Fibroblast of skin of back (primary cell): ENCODE results near the gene OBSCN.

Experiments used
- DNase-seq: peaks from one replicate; pipeline ENCODE4 v3.0.0-alpha.2; 2013

The OBSCN gene

GRCh38 chr1:228190778-228191177, 17.1 kb upstream of the OBSCN start:
- DNase-seq = no peak

- no peak for DNase-seq
Measured at GRCh38 chr1:228194436-228194835, 13.4 kb upstream of the OBSCN start.

DNA sequence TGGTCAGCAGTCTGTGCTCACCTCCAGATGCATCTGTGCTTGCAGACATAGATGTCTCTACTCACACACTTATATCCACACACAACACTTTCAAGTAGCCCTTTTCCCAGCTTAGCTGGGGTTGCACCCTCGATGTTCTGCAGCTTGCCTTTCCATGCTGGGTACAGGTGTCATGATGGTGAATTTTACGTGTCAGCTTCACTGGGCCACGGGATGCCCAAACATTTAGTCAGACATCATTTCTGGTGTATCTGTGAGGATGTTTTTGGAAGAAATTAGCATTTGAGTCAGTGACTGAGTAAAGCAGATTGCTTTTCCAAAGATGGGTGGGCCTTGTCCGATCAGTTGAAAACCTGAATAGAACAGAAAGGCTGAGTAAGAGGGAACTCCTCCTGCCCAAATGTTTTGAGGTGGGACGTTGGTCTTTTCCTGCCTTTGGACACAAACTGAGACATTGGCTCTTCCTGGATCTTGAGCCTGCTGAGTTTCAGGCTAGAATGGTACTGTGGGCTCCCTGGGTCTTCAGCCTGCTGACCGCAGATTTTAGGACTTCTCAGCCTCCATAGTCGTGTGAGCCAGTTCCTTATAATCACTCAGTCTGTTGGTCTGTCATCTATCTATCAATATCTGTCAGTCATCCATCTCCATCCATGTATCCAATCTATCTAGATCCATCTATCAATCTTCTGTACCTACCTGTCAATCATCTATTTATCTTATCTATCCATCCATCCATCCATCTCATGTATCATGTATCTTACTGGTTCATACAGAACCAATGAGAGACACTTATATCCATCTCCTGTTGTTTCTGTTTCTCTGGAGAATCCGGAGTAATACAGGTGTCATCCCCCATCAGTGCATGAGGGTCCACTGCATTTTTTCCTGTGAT, 12.7 kb upstream of the OBSCN start:
- no peak for DNase-seq

- no peak for DNase-seq
Measured at GRCh38 chr1:228197555-228198147, 10.2 kb upstream of the OBSCN start.

- DNase-seq = peak; percentile 28
Measured at GRCh38 chr1:228198977-228199590, 8.8 kb upstream of the OBSCN start.

DNA sequence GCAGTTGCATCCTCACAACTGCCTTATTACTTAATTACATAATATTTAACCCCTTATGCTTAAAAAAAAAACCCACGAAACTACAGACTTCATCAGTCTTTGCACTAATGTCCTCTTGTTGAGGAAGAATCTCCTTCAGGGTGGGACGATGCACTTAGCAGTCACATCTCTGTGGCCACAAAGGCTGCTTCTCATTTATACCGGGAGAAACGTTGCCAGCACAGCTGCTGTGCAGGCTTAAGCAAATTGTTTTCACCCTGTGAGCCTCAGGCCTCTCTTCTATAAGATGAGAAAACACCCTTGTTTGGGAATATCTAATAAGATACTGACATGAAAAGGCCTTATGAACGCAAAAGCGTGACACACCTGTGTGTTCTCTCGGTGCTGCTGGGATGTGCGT, 2.9 kb upstream of the OBSCN start:
- no peak for DNase-seq

- DNase-seq = no peak
Measured at GRCh38 chr1:228205526-228206436, 2.1 kb upstream of the OBSCN start.

GRCh38 chr1:228206582-228207351, 1.1 kb upstream of the OBSCN start:
- DNase-seq = no peak

DNA sequence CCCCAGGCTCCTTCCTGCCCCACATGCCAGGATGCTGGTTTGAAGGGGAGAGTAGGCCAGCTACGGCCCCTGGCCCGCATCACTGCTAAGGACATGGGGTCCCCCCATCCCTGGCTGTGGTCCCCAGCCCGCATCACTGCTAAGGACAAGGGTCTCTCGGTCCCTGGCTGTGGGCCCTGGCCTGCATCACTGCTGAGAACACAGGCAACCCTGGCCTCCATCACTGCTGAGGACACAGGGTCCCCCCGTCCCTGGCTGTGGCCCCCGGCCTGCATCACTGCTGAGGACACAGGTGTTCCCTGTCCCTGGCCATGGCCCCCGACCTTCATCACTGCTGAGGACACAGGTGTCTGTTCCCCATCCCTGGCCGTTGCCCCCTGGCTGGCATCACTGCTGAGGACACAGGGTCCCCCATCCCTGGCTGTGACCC, 448 bp upstream of the OBSCN start:
- no peak for DNase-seq

DNA sequence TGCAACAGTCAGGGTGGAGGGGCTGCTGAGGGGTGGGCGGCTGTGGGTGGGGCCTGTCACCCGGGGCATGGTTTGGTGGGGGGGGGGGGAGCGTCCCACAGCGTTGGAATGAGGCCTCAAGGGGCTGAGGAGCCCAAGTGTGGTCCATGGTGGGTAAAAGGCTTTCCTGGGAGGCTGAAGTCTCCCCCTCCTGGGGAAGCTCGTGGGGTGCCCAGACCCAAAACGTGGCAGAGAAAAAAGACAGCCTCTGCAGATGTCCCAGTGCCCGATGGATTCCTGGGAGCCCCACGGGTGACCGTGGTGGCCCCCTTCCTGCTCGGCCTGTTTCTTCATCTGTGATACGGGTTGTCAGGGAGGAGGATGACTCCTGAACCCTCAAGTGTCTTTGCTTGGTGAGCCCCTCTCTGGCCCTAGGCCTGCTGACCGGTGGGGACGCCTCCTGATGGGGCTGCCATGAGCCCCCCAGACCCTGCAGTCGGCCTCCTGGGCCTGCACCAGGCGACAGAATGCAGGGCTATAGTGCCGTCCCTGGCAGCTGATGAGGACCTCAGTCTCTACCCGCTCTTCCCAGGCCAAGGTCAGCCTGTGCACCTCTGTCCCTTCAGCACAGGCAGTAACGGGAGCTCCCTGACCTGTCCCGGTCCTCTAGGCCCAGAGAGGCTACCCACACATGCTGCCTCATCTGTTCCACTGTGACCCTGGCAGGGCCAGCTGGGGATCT, 1.1 kb downstream of the OBSCN start:
- DNase-seq = no peak

- DNase-seq = no peak
Measured at GRCh38 chr1:228209657-228210056, 1.8 kb downstream of the OBSCN start.

- no peak for DNase-seq
Measured at GRCh38 chr1:228210076-228210651, 2.3 kb downstream of the OBSCN start.

GRCh38 chr1:228210712-228211530, 3.1 kb downstream of the OBSCN start:
- DNase-seq = no peak

DNA sequence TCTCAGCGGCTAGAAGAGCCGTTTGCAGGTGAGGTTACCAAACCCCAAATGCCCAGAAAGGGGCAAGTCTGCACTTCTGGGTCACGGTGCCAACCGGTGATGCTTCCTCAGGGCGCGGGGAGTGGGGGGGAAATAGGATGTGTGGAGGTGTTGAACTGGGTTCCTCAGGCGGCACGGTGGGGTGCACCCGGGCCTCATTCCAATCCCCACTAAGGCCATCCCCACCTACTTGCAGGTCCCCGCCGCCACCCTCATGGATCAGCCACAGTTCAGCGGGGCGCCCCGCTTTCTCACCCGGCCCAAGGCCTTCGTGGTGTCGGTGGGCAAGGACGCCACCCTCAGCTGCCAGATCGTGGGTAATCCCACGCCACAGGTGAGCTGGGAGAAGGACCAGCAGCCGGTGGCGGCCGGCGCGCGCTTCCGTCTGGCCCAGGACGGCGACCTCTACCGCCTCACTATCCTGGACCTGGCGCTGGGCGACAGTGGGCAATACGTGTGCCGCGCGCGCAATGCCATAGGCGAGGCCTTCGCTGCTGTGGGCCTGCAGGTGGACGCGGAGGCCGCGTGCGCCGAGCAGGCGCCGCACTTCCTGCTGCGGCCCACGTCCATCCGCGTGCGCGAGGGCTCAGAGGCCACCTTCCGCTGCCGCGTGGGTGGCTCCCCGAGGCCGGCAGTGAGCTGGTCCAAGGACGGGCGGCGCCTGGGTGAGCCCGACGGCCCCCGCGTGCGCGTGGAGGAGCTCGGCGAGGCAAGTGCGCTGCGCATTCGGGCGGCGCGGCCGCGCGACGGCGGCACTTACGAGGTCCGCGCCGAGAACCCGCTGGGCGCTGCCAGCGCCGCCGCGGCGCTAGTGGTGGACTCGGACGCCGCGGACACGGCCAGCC, 3.9 kb downstream of the OBSCN start:
- no peak for DNase-seq

DNA sequence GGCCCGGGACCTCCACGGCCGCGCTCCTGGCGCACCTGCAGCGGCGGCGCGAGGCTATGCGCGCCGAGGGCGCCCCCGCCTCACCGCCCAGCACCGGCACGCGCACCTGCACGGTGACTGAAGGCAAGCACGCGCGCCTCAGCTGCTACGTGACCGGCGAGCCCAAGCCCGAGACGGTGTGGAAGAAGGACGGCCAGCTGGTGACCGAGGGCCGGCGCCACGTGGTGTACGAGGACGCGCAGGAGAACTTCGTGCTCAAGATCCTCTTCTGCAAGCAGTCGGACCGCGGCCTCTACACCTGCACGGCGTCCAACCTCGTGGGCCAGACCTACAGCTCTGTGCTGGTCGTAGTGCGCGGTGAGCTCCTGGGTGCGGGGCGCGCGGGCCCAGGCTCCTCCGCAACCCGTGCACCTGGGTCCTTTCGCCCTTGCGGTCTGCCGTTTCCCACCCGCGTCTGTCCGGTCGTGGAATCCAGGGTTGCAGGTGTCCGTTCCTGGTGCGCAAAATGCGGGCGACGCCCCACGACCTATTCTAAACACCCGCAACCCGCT, 4.6 kb downstream of the OBSCN start:
- DNase-seq = no peak

DNA sequence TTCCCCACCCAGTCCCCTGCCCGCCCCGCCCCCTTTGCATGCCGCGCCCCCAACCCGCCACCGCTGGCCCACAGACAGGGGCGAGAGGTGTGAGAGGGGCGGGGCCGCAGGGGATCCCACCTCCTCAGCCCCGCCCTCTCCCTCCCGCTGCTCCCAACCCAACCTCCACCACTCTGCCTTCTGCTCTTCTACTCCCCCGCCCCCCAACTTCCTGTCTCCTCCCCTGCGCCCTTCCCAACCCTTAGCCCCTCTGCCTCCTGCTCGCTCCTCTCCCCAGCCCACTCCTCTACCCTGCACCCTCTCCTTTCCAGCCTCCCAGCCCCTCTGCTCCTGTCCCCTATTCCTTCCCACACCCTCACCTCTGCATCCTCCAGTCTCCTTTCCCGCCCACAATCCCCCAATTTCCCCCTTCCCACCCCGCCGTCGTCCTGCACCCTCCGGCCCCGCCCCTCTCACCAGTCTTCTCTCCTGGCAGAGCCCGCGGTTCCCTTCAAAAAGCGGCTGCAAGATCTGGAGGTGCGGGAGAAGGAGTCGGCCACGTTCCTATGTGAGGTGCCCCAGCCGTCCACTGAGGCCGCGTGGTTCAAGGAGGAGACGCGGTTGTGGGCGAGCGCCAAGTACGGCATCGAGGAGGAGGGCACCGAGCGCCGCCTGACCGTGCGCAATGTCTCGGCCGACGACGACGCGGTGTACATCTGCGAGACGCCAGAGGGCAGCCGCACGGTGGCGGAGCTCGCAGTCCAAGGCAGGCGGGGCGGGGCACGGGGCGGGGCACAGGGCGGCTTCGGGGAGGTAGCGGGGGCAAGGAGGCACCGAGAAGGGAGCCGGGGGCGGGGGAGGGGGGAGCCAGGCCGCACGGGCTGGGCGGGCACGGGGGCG, 5.4 kb downstream of the OBSCN start:
- peak; percentile 79 for DNase-seq
